Endothelial cell of umbilical vein (primary cell): ENCODE data around the gene COPZ2.
"Not testable (repeated sequence)": the region's sequence is repeated elsewhere in the genome, so short reads cannot be mapped to it uniquely, and the experiment has no call there.

Experiments
- FOS ChIP-seq: IDR thresholded peaks from 2 replicates; pipeline ENCODE4 v1.6.1; 2011; ENCODE audit warnings: mild to moderate bottlenecking, low read length, moderate library complexity, borderline replicate concordance; ENCODE audit not compliant: insufficient read depth
- JUN ChIP-seq: IDR thresholded peaks from 2 replicates; pipeline ENCODE4 v1.6.1; 2011; ENCODE audit warnings: borderline replicate concordance, low read depth; ENCODE audit not compliant: insufficient read length, insufficient read depth
- POLR2A ChIP-seq: IDR thresholded peaks from 2 replicates; pipeline ENCODE4 v1.6.1; 2012; ENCODE audit warnings: low read depth, mild to moderate bottlenecking, control low read depth, low read length
- POLR2AphosphoS5 ChIP-seq: IDR thresholded peaks from 2 replicates; pipeline ENCODE4 v1.6.1; 2012; ENCODE audit warnings: low read depth, mild to moderate bottlenecking, control low read depth, low read length, moderate library complexity; ENCODE audit not compliant: insufficient read depth
- TF ChIP-seq, protein P1 (sequence below), 2 donors: IDR thresholded peaks; 1 replicate in 1 of 2; 2 replicates in 1 of 2; pipeline ENCODE4 v1.5.1; 2011; ENCODE audit warnings: low read length in 2 of 2, mild to moderate bottlenecking in 2 of 2, moderate library complexity in 2 of 2, control low read depth in 1 of 2, inconsistent platforms in 1 of 2, low read depth in 1 of 2; ENCODE audit not compliant: insufficient read depth in 1 of 2; ENCODE audit errors: extremely low read depth in 1 of 2

DNA sequence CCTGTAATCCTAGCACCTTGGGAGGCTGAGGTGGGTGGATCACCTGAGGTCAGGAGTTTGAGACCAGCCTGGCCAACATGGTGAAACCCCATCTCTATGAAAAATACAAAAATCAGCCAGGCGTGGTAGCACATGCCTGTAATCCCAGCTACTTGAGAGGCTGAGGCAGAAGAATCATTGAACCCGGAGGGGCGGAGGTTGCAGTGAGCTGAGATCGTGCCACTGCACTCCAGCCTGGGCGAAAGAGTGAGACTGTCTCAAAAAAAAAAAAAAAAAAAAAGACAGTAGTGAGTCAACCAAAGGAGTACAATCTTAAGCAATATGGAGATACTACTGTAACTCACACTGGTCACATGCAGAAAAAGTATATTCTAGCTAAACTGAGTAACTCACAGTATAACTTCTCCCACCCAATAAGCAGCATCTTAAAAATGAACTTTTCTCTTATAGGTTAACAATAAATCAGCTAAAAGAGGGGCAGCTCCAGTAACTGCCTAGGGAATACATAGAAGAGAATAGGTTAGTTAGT, 36.0 kb upstream of the COPZ2 start:
- TF ChIP-seq, protein P1, sequence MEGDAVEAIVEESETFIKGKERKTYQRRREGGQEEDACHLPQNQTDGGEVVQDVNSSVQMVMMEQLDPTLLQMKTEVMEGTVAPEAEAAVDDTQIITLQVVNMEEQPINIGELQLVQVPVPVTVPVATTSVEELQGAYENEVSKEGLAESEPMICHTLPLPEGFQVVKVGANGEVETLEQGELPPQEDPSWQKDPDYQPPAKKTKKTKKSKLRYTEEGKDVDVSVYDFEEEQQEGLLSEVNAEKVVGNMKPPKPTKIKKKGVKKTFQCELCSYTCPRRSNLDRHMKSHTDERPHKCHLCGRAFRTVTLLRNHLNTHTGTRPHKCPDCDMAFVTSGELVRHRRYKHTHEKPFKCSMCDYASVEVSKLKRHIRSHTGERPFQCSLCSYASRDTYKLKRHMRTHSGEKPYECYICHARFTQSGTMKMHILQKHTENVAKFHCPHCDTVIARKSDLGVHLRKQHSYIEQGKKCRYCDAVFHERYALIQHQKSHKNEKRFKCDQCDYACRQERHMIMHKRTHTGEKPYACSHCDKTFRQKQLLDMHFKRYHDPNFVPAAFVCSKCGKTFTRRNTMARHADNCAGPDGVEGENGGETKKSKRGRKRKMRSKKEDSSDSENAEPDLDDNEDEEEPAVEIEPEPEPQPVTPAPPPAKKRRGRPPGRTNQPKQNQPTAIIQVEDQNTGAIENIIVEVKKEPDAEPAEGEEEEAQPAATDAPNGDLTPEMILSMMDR (IDR thresholded peaks at IDR 0.05; ENCODE audit: extremely low read depth in 1 of 2, insufficient read depth in 1 of 2, low read depth in 1 of 2, low read length in 2 of 2) = not testable (repeated sequence)
- not testable (repeated sequence) for TF ChIP-seq JUN, FOS, POLR2A, POLR2AphosphoS5
